Progenitor cell of endocrine pancreas (in vitro differentiated cells): Measurements from ENCODE around the gene ALDH1A3. TPM values are rescaled to one million over a fixed set of nuclear protein-coding genes. Genes with fewer than 3 reads are reported as not detected.

Experiments
- DNase-seq: peaks from one replicate; pipeline ENCODE4 v3.0.0; 2021; ENCODE audit warnings: low spot score; ENCODE audit not compliant: unreplicated experiment
- H3K27ac Mint-ChIP-seq: 2 replicates; pipeline ENCODE4 v1.8.0; 2021; ENCODE audit warnings: mild to moderate bottlenecking, moderate library complexity, mixed read lengths
- H3K27me3 Mint-ChIP-seq: 2 replicates; pipeline ENCODE4 v1.8.0; 2021; ENCODE audit warnings: mixed read lengths
- H3K36me3 Mint-ChIP-seq: 2 replicates; pipeline ENCODE4 v1.8.0; 2022; ENCODE audit warnings: mixed read lengths; ENCODE audit not compliant: insufficient read depth
- H3K4me1 Mint-ChIP-seq: 2 replicates; pipeline ENCODE4 v1.8.0; 2021; ENCODE audit warnings: low read depth, mixed read lengths
- H3K4me3 Mint-ChIP-seq: 2 replicates; pipeline ENCODE4 v1.8.0; 2021; ENCODE audit warnings: low read depth, mild to moderate bottlenecking, moderate library complexity, mixed read lengths
- H3K9me3 Mint-ChIP-seq: 2 replicates; pipeline ENCODE4 v1.8.0; 2021; ENCODE audit warnings: low read depth, mixed read lengths
- total RNA-seq: library from RNA; stranded (reverse); gene quantifications from 2 replicates; pipeline ENCODE4 v1.2.1, GENCODE V29; 2021
- TF ChIP-seq, protein P1 (sequence below): fragments of 200-600 bp; sonication (generic); IDR thresholded peaks from one replicate; pipeline ENCODE4 v1.5.0; 2021; ENCODE audit warnings: antibody characterized with exemption, mild to moderate bottlenecking; ENCODE audit not compliant: unreplicated experiment

Gene ALDH1A3
- total RNA-seq, 1 donor from 2014 or later, result 0.41 TPM

DNA sequence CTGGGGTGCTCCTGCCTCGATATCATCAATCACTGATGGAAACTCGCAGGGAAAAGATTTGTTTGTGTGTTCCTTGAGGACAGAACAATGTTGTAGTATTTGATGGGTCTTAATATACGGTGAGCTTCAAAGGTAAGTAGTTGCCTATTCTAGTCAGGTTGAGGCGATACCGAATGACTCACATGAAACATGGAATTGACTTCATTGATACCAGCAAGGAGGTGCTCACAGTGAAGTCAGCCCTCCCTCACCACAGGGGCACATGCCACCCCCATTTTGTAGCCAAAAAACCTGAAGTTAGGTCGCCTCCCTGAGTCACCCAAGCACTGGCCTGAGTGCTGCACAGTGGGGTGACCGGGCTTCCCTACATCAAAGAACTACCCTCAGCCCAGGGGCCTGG is 3.7 kb upstream of the ALDH1A3 start:
- Mint-ChIP-seq H3K4me3 (no peak overlapping the region), H3K27ac (no peak overlapping the region), H3K4me1 (peaks cover 6% of the 10 kb centered on the region), H3K9me3 (no peaks in the 10 kb centered on the region), H3K36me3 (no peaks in the 10 kb centered on the region), H3K27me3 (peaks cover 66% of the 10 kb centered on the region)
- TF ChIP-seq, protein P1, sequence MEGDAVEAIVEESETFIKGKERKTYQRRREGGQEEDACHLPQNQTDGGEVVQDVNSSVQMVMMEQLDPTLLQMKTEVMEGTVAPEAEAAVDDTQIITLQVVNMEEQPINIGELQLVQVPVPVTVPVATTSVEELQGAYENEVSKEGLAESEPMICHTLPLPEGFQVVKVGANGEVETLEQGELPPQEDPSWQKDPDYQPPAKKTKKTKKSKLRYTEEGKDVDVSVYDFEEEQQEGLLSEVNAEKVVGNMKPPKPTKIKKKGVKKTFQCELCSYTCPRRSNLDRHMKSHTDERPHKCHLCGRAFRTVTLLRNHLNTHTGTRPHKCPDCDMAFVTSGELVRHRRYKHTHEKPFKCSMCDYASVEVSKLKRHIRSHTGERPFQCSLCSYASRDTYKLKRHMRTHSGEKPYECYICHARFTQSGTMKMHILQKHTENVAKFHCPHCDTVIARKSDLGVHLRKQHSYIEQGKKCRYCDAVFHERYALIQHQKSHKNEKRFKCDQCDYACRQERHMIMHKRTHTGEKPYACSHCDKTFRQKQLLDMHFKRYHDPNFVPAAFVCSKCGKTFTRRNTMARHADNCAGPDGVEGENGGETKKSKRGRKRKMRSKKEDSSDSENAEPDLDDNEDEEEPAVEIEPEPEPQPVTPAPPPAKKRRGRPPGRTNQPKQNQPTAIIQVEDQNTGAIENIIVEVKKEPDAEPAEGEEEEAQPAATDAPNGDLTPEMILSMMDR, result no peak
- DNase-seq, result no peak

DNA sequence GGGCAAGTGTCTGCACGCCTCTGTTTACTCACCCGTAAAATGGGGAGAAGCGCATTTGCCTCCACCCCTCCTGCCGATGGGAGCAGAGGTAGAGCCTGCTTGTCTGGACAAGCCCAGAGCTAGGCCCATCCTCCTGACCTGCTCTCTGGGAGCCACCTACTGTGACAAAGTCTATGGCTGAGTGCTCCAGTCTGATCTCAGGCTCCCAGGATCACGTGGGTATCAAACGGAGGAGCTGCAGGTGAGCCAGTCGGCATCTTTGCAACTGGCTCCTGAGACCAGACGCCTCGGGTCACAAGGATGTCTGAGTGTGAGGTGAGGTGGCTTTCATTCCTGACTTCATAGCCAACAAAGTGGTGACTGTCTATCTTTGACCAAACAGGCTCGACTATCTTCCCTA is 2.1 kb upstream of the ALDH1A3 start:
- TF ChIP-seq, protein P1, result no peak
- no peak overlapping the region for H3K4me3 Mint-ChIP-seq
- no peak overlapping the region for H3K27ac Mint-ChIP-seq
- H3K4me1 Mint-ChIP-seq, result peaks cover 6% of the 10 kb centered on the region
- peaks cover 77% of the 10 kb centered on the region for H3K27me3 Mint-ChIP-seq
- no peak for DNase-seq
- no peaks in the 10 kb centered on the region for H3K36me3 Mint-ChIP-seq
- no peaks in the 10 kb centered on the region for H3K9me3 Mint-ChIP-seq

GRCh38 chr15:100878130-100878529 is 1.5 kb upstream of the ALDH1A3 start:
- H3K27me3 Mint-ChIP-seq, result peaks cover 79% of the 10 kb centered on the region
- H3K36me3 Mint-ChIP-seq, result no peaks in the 10 kb centered on the region

GRCh38 chr15:100878648-100879047 is 983 bp upstream of the ALDH1A3 start:
- Mint-ChIP-seq H3K4me3 (peak overlapping the region; percentile 75), H3K4me1 (peaks cover 6% of the 10 kb centered on the region), H3K36me3 (no peaks in the 10 kb centered on the region), H3K27ac (no peak overlapping the region), H3K9me3 (no peaks in the 10 kb centered on the region), H3K27me3 (peaks cover 84% of the 10 kb centered on the region)
- no peak for DNase-seq
- TF ChIP-seq, protein P1, result no peak

More at GRCh38 chr15:100878130-100878529, 1.5 kb upstream of the ALDH1A3 start:
- DNase-seq, result no peak
- no peak overlapping the region for H3K27ac Mint-ChIP-seq
- no peaks in the 10 kb centered on the region for H3K9me3 Mint-ChIP-seq
- H3K4me1 Mint-ChIP-seq, result peaks cover 6% of the 10 kb centered on the region
- TF ChIP-seq, protein P1, result no peak
- H3K4me3 Mint-ChIP-seq, result peak overlapping the region; percentile 75

GRCh38 chr15:100879061-100879463 is 569 bp upstream of the ALDH1A3 start:
- no peak for DNase-seq
- peaks cover 6% of the 10 kb centered on the region for H3K4me1 Mint-ChIP-seq
- TF ChIP-seq, protein P1, result no peak
- H3K4me3 Mint-ChIP-seq, result peak overlapping the region; percentile 75
- H3K27me3 Mint-ChIP-seq, result peaks cover 87% of the 10 kb centered on the region
- H3K36me3 Mint-ChIP-seq, result no peaks in the 10 kb centered on the region
- H3K27ac Mint-ChIP-seq, result no peak overlapping the region
- H3K9me3 Mint-ChIP-seq, result no peaks in the 10 kb centered on the region
